Measurements from ENCODE around the gene FSTL4. TPM values are rescaled to one million over a fixed set of nuclear protein-coding genes. Genes with fewer than 3 reads are reported as not detected.

Gene FSTL4
- total and polyA plus RNA-seq, 2 of the 13 experiments (the other 11 are each of a cell fraction or from before 2014, with no cell fraction given), result 2.1 to 3.0 TPM

DNA sequence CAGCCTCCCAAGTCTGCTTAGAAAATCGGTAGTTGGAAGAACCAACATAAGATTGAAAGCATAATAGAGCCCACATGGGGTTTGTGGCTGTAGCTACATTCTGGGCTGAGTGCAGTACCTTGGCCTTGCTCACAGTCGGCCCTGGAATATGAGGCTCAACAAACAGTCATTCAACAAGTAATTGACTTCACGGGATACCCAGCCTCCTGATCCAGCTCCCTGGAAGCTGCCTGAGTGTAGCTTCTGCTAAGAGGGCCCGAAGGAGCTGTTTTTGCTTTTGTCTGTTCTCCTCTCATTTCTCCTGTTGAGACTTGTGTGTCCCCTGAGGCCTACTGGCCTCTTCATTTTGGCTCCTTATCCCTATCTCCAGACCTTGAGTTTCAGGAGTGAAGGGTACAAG is 389.8 kb downstream of the FSTL4 start:
- 67% methylated on average over 4 of the region's 4 CpGs for WGBS (ENCODE audit: low lambda C conversion rate)
- H3K9ac ChIP-seq (ENCODE audit: insufficient read depth, low read depth, low read length), result no peak overlapping the region

More for the DNA sequence above, 389.8 kb downstream of the FSTL4 start:
- H3K4me3 ChIP-seq (replicated peaks in 1 of 3; ENCODE audit: insufficient read depth in 1 of 3, low read depth in 2 of 3, low read length in 3 of 3), result no peak overlapping the region
- H3K36me3 ChIP-seq (replicated peaks in 1 of 2; ENCODE audit: control insufficient read depth in 1 of 2, insufficient read depth in 2 of 2, low read length in 2 of 2), result no peaks in the 10 kb centered on the region
- H3K27ac ChIP-seq (ENCODE audit: extremely low read length, insufficient read depth, low read length), result no peak overlapping the region
- no peaks in the 10 kb centered on the region for H4K20me1 ChIP-seq (ENCODE audit: insufficient read depth, low read length)
- intact Hi-C loops (cut with micrococcal nuclease; ENCODE audit: unreplicated experiment), result no loop called here
- ChIA-PET POLR2A (interaction anchor here (2.0 kb wide), 1 partner anchor 18 kb away, joined by 8 read pairs; no protein-coding TSS in a partner anchor), CTCF (ENCODE audit: low intra/inter-chr PET ratio, low total read pairs) (no interaction called here)
- no peaks in the 10 kb centered on the region for H3K9me3 ChIP-seq (ENCODE audit: low read length)
- H3K79me2 ChIP-seq (ENCODE audit: insufficient read depth, low read length), result no peaks in the 10 kb centered on the region
- DNase-seq (ENCODE audit: low spot score), result no peak
- no TSS peak for BruUV-seq (replicated peaks)
- H3K27me3 ChIP-seq (ENCODE audit: control insufficient read depth in 1 of 2, insufficient read depth in 2 of 2, low read length in 2 of 2), result no peaks in the 10 kb centered on the region
- H3K4me2 ChIP-seq (ENCODE audit: low read depth, low read length), result no peak overlapping the region
- H3K4me1 ChIP-seq (ENCODE audit: insufficient read depth, low read length), result peaks cover 24% of the 10 kb centered on the region
- no peak for FAIRE-seq
- peak; percentile 16; the same call in 2 of the 3 replicates for ATAC-seq
- H2AFZ ChIP-seq (ENCODE audit: low read length), result no peak overlapping the region
- TF ChIP-seq CBX5 (CRISPR knock-in tag; IDR thresholded peaks at IDR 0.05; ENCODE audit: borderline replicate concordance) (no peak), REST (IDR thresholded peaks at IDR 0.05; ENCODE audit: borderline replicate concordance in 1 of 2, low read depth in 1 of 2, low read length in 2 of 2) (no peak), ZMYM4 (CRISPR knock-in tag; IDR thresholded peaks at IDR 0.05) (no peak), ATF1 (CRISPR knock-in tag; IDR thresholded peaks at IDR 0.05) (no peak), ZKSCAN1 (IDR thresholded peaks at IDR 0.05; ENCODE audit: low read length) (no peak), RELA (CRISPR knock-in tag; IDR thresholded peaks at IDR 0.05) (no peak)
- in situ Hi-C loops (cut with HindIII; ENCODE audit: extremely low pct_ligation_motif_present, low pct_unique_long_range_greater_than_20kb), result no loop called here

Data from HepG2 (cell line).